GM18526 (cell line): ENCODE measurements around the gene PYGO1.

Experiments used
- POLR2A ChIP-seq: IDR thresholded peaks from 3 replicates; pipeline ENCODE4 v1.6.1; 2011; ENCODE audit not compliant: insufficient read length; ENCODE audit errors: extremely low read depth

The PYGO1 gene, protein sequence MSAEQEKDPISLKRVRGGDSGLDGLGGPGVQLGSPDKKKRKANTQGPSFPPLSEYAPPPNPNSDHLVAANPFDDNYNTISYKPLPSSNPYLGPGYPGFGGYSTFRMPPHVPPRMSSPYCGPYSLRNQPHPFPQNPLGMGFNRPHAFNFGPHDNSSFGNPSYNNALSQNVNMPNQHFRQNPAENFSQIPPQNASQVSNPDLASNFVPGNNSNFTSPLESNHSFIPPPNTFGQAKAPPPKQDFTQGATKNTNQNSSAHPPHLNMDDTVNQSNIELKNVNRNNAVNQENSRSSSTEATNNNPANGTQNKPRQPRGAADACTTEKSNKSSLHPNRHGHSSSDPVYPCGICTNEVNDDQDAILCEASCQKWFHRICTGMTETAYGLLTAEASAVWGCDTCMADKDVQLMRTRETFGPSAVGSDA

DNA sequence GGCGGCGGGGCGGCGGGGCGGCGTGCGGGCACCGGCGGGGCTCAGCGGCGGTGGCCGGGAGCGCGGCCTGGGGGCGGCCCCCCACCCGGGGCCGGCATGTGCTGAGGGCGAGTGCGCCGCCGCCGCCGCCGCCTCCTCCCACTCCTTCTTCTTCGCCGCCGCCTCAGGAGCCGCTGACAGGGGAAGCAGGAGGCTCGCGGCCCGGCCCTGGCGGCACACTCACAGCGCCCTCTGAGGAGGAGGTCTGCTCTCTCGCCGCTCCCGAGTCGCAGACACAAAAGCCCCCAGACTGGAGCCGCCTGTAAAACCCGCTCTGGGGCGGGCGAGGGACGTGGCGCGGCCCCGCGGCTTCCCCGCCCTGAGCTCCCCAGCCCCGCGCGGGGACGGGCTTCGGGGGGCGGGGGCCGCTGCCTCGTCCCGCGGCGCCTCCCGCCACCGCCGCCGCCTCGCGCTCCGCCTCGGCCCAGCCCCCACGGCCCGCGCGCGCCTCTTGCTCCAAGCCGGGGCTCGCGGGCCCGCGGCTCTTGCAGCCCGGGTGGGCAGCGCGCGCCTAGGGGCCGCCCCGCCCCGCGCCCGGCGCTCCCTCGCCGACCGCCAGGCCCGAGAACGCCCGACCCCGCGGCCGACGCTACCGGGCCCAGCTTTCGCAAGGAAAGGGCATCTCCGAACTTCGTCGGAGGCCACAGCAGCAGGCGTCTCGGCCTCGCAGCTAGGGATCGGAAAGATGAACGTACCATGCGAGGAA, at the start of gene PYGO1:
Gene PYGO1 (minus strand): TSS at position 276 of the 745 bp plus-strand sequence. CDS start 462 bp downstream, outside the sequence.
- no peak for TF ChIP-seq POLR2A

DNA sequence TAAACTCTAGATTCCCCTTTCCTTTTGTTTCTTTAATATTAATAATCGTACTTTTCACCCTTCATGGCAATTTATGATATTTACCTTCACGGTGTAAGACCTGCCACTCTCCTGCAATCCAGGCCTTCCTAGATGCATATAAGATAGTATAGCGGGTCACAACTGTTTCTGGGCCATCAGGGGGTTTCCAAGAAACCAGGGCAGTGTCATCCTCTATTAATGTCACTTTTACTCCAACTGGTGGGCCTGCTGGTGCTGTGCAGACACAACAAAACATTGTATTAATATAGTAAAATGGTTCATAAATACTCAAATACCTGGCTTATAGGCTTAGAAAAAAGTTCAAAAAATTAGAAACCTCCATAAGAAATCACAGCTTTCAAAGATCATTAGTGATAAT, 48.9 kb upstream of the PYGO1 start:
- no peak for TF ChIP-seq POLR2A

DNA sequence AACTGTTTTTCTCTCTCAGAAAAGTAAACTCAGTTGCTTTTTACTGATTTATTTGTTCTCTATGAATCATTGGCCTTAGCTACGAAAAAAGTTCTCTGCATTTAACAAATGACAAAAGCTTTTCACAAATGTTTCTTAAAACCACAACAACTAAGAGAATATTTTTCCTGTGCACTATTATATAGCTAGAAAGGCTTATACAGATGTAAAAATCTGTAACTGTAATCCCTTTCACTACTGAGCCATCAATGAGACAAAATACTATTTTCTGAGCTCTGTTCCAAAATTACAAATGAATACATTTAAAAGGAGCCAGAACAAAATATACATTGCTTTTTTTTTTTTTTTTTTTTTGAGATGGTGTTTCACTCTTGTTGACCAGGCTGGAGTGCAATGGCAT, 45.6 kb upstream of the PYGO1 start:
- no peak for TF ChIP-seq POLR2A

DNA sequence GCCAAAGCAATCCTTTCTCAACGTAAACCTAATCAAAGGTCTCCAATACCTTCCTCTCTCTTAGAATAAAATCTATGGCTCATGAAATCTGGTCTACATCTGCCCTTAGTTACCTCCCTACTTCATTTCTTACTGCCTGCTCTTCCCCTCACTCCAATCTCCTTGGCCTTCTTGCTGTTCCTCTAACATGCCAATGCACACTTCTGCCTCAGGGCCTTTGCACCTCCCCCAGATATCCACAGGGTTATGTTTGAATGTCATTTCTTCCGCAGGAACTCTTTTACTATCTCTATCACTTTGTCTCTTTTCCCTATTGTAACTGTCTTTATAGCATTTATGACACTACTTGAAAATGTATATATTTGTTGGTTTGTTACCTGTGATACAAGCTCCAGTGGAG, 44.3 kb upstream of the PYGO1 start:
- TF ChIP-seq POLR2A, result no peak

DNA sequence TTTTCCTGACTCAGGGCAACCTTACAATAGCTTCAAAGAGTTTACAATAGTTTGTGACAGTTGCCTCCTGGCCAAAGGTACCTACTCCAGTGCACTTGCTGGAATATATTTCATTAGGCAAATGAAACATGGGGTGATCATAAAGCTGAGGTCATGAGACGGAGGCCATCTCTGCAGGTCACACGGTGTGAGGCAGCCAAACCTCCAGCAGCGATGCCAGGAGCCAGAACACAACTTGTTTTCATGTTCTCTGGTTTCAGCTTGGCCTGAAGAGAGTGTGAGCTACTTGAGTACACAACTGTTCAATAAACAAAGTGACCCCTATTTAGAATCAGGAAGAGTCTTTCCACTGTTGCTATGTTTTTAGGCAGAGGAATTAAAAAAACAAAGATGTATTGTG, 42.7 kb upstream of the PYGO1 start:
- TF ChIP-seq POLR2A, result no peak

DNA sequence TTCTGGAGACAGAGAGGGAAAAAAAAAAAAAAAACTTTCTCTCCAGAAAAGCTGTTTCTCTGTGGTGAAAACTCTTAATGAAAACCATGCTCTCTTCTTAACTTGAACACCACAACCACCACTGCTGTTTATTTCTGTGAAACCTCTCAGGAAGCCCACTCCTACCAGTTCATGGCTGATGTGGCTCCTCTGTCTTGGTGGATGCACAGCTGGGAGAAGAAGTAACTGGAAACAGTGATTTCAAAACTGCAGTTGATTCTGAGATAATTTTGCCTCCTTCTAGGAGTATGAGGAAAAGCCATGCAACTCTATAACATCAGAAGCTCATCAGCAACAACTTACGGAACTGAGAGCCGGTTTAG, 40.2 kb upstream of the PYGO1 start:
- no peak for TF ChIP-seq POLR2A

DNA sequence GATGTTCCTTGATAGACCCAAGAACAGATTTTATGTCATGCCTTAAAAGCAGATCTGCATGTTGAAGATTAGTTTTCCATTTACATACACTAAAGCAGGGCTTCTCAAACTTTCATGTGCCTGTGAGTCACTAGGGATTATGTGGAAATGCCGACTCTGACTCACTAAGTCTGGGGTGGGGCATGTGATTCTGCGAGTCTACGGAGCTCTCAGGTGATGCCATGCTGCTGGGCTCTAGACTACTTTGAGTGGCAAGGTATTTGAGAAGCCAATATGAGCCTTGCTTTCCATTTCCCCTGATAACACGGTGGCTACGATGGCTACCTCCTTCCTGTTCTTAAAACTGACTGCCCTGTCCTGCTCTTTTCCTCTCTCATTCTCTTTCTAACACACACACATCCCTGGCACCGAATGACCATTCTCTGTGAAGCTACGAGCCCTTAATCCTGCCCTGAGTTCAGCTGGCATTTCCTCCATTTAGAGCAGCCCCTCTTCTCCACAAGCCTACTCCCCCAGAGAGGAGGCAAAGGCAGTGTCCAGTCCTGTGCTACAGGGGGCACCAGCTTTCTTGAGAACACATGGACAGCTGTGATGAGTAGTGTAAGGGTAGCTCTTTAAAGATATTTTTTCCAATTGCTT, 39.7 kb upstream of the PYGO1 start:
- TF ChIP-seq POLR2A, result no peak

DNA sequence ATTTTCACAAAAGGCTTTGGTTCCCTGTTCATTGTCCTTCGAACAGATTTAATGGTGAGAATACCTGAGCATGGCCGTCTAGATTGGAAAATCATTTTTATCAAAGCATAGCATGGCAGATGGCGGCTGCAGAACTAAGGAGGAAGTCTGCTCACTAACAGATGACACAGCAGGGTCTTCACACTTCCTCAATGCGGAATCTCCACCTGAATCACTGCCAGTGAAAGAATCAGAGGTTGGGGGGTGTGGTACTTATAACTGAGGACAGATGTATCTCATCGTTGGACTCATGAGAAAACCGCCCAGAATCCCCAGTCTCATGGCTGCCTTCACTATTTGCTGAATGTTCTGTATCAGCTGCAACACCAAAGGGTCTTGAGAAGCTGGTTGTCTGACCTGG, 31.6 kb upstream of the PYGO1 start:
- TF ChIP-seq POLR2A, result no peak

DNA sequence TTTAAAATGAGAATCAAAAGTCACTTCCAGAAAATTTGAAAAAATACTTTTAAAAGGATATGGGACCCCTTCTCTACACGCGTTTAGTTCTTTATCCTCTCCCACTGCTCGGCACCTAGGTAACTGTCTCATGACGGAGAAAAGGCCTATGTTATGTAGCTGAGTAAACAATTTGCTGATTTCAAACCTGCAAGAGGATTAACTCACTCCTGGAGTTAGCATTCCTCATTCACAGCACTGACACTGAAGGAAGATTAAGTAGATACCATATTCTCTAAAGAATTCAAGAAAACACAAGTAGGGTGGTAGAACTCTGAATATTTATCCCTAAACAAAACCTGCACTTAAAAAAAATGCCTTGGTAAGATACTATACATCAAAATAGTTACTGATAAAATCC, 30.2 kb upstream of the PYGO1 start:
- TF ChIP-seq POLR2A, result no peak

DNA sequence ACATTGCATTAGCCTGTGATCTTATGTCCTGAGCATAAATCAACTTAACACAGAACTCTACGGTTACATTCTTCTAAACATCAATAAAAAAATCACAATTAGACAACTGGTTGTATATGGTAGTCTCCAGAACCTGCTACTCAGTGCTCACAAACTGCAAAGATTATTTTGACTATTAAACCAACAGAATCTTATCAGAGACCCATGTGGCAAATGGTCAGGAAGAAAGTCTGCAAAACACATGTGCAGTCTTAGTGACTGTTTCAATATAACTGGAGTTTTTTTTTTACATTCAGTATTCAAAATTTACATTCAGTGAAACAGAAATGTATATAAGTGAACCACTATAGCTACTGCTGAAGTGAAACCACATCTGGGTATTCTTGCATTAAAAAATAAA, 27.3 kb upstream of the PYGO1 start:
- TF ChIP-seq POLR2A, result no peak

DNA sequence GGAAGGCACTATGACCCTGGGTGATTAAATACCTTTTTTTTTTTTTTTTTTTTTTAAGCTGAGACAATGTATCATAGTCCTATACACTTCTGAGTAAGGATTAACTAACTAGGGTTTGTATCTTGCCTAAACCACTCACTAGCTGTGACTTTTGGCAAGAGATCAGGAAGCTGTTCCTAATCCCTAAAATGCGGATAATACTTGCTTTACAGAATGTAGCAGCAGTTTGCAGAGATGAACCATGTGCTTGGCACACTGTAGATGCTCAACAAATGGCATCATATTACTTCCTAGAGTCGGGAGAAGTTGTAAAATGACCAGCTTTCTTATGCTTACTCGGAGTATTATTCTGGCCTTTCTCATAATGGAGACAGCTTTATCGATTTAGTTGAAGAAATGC, 25.6 kb upstream of the PYGO1 start:
- no peak for TF ChIP-seq POLR2A

DNA sequence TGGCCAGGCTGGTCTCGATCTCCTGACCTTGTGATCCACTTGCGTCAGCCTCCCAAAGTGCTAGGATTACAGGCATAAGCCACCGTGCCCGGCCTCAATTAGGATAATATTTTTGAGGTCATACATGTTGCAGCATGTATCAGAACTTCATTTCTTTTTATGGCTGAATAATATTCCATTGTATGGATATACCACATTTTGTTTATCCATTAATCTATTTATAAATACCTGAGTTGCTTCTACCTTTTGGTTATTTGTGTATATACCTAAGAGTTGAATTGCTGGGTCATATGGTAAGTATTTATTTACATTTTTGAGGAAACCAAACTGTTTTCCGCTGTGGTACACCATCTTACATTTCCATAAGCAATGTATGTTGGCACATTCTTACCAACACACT, 18.1 kb upstream of the PYGO1 start:
- no peak for TF ChIP-seq POLR2A

DNA sequence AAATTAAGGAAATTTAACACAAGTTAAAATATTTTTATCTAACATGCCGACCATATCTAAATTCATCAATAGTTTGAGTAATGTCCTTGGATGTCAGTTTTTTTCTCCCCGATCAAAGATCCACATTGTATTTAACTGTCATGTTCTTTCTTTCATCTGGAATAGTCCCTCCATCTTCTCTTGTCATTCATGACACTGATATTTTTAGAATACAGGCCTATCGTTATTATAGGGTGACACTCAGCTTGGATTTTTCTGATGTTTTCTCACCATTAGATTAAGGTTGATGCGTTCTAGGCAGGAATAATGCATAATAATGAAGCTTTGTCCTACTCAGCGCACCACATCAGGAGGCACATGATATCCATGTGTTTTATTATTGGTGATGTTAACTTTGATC, 13.2 kb upstream of the PYGO1 start:
- TF ChIP-seq POLR2A, result no peak

DNA sequence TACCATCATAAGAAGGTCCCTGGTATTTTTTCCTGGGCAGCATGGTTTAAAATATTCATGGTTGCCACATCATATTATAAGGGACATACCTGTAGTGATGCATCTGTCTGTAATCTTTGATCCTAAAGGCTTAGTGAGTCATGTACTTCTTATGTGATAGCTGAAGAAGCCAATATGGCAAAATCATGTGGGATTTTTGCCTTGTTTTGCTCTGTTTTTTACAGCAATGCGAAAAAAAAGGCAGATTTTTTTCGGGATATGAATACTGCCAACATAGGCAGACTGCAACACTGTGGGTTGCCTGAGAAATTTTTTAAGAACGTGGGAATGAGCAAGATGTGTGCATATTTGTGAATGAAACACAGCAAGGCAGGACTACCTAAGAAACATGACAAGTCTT, 11.3 kb upstream of the PYGO1 start:
- no peak for TF ChIP-seq POLR2A

DNA sequence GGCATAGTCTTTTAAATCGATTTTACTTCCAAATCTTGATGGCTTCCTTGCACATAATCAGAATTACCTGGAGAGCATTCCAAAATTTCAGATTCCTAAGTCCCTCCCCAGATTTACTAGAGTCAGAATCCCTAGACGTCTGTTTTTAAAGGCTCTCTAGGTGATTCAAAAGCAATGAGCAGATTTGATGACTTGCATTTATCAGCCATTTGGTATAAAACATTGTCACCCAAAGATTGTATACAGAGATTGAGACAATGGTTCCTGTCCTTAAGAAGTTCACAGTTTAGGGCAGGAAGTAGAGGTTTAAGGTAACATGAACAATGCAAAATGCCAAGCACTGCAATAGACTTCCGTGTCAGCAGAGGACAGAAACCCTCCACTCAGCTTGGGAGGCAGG, 2.6 kb upstream of the PYGO1 start:
- no peak for TF ChIP-seq POLR2A

DNA sequence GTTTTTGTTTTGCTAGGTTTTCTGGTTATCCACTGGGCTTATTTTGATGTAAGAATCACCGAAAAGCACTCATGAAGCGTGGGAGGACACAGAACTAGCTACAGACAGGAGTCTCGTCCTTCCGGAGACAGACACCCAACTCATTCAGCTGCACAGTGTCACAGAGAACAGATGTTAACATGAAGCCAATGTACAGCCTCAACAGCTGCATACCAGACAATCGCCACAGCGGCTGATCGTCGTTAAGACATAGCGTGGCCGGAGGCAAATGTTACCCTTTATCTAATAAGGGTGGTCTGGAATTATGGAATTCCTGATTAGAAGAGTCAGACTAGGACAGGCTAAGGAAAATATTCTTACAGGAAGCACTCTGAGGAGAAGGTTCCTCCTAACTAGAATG, 1.1 kb upstream of the PYGO1 start:
- no peak for TF ChIP-seq POLR2A

DNA sequence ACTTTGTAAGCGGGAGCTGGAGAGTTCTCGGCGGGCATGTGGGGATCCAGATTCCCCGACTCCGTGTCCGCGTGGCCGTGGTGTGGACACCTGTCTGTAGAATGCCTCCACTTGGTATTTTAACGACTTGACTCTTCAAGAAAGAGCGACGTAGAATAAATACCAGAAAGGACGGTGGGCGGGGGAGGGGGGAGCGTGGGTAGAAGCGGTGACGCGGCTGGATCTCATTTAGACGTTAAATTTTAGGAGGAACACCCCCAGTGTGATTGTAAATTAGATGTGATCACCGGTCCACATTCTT, 620 bp upstream of the PYGO1 start:
- no peak for TF ChIP-seq POLR2A
